HepG2 (cell line): ENCODE results near the gene TUT4. TPM values are rescaled to one million over a fixed set of nuclear protein-coding genes. Genes with fewer than 3 reads are reported as not detected.

Source experiments
- ATAC-seq: fragments of 200-7000 bp; cut with Tn5 transposase; 3 replicates; pipeline ENCODE4 v1.9.1; 2020; ENCODE audit warnings: mild to moderate bottlenecking, moderate library complexity
- BruUV-seq: library from RNA; stranded (reverse); fragments of 400-500 nt; replicated peaks from 2 replicates; lab custom pipeline; 2021; lab: Mats Ljungman, UMichigan
- CTCF ChIA-PET: fragments of 300-600 bp; formaldehyde crosslinking; extraction: SDS; loops from one replicate; lab custom pipeline; 2021; ENCODE audit warnings: low total read pairs, inconsistent platforms, low intra/inter-chr PET ratio; lab: Yijun Ruan, JAX
- POLR2A ChIA-PET: fragments of 350-600 bp; sonication (Branson Sonifier 250); formaldehyde crosslinking; loops from one replicate; lab custom pipeline; 2020; ENCODE audit warnings: antibody characterized with exemption, inconsistent platforms; lab: Yijun Ruan, JAX
- DNase-seq: peaks from one replicate; pipeline ENCODE4 v3.0.0-alpha.2; 2015; ENCODE audit warnings: low spot score
- FAIRE-seq: peaks from 3 replicates; lab custom pipeline; 2011; peaks lifted over from hg19 to GRCh38; lab: Jason Lieb, UNC
- H2AFZ ChIP-seq: one replicate; pipeline ENCODE4 v1.6.1; 2011; ENCODE audit warnings: low read length, inconsistent platforms
- H3K27ac ChIP-seq: fragments of 300-600 bp; 3 replicates; pipeline ENCODE4 v1.8.0; 2011; ENCODE audit warnings: mixed run types, mild to moderate bottlenecking, mixed read lengths, low read length, inconsistent platforms; ENCODE audit not compliant: insufficient read depth; ENCODE audit errors: extremely low read length
- H3K27me3 ChIP-seq, 2 experiments: fragments of 200-600 bp in 1 of 2; 2 replicates in 1 of 2; 3 replicates in 1 of 2; pipeline versions ENCODE4 v1.6.0 to v1.8.0; 2011; ENCODE audit warnings: low read length in 2 of 2, mild to moderate bottlenecking in 2 of 2, moderate library complexity in 2 of 2, inconsistent platforms in 1 of 2; ENCODE audit not compliant: insufficient read depth in 2 of 2, control insufficient read depth in 1 of 2
- H3K36me3 ChIP-seq, 2 experiments: fragments of 200-600 bp in 1 of 2; replicated peaks in 1 of 2; 2 replicates in 1 of 2; 3 replicates in 1 of 2; pipeline versions ENCODE4 v1.5.1 to v1.8.0; 2011; ENCODE audit warnings: low read length in 2 of 2, inconsistent platforms in 1 of 2; ENCODE audit not compliant: insufficient read depth in 2 of 2, control insufficient read depth in 1 of 2
- H3K4me1 ChIP-seq: 2 replicates; pipeline ENCODE4 v1.5.1; 2012; ENCODE audit warnings: low read length, inconsistent platforms; ENCODE audit not compliant: insufficient read depth
- H3K4me2 ChIP-seq: 2 replicates; pipeline ENCODE4 v1.6.0; 2011; ENCODE audit warnings: low read depth, low read length, inconsistent platforms
- H3K4me3 ChIP-seq, 3 experiments: fragments of 200-600 bp in 1 of 3; sonication (generic), shearing (Covaris generic) in 1 of 3; replicated peaks in 1 of 3; 2 replicates each; pipeline ENCODE4 v1.5.1; 2011 to 2016; ENCODE audit warnings: low read length in 3 of 3, inconsistent platforms in 2 of 3, low read depth in 2 of 3, mild to moderate bottlenecking in 2 of 3, control low read depth in 1 of 3, mixed read lengths in 1 of 3; ENCODE audit not compliant: insufficient read depth in 1 of 3
- H3K79me2 ChIP-seq: one replicate; pipeline ENCODE4 v1.6.1; 2011; ENCODE audit warnings: low read length, inconsistent platforms; ENCODE audit not compliant: insufficient read depth
- H3K9ac ChIP-seq: 2 replicates; pipeline ENCODE4 v1.6.0; 2011; ENCODE audit warnings: mild to moderate bottlenecking, low read depth, low read length, inconsistent platforms; ENCODE audit not compliant: insufficient read depth
- H3K9me3 ChIP-seq: 2 replicates; pipeline ENCODE4 v1.5.1; 2012; ENCODE audit warnings: mild to moderate bottlenecking, low read length
- H4K20me1 ChIP-seq: 2 replicates; pipeline ENCODE4 v1.6.0; 2011; ENCODE audit warnings: inconsistent platforms, mild to moderate bottlenecking, low read length, moderate library complexity; ENCODE audit not compliant: insufficient read depth
- BHLHE40 ChIP-seq: IDR thresholded peaks from 2 replicates; pipeline ENCODE4 v1.6.1; 2011; ENCODE audit warnings: low read length, improper control_type of control experiment
- CENPX ChIP-seq: sonication (generic); formaldehyde crosslinking; IDR thresholded peaks from 2 replicates; pipeline ENCODE4 v1.9.0; 2021; ENCODE audit warnings: mild to moderate bottlenecking, missing genetic modification reagents, moderate library complexity
- EED ChIP-seq: sonication (generic); formaldehyde crosslinking; IDR thresholded peaks from 2 replicates; pipeline ENCODE4 v1.5.0; 2020; ENCODE audit warnings: mild to moderate bottlenecking, missing genetic modification reagents
- KLF13 ChIP-seq: sonication (generic); formaldehyde crosslinking; IDR thresholded peaks from 2 replicates; pipeline ENCODE4 v1.4.0; 2020; ENCODE audit warnings: mild to moderate bottlenecking, missing genetic modification reagents
- MNT ChIP-seq: fragments of 450-650 bp; IDR thresholded peaks from 2 replicates; pipeline ENCODE4 v1.6.1; 2016
- MXI1 ChIP-seq: IDR thresholded peaks from 3 replicates; pipeline ENCODE4 v1.6.1; 2012; ENCODE audit warnings: low read depth, low read length, inconsistent platforms, borderline replicate concordance
- PATZ1 ChIP-seq: sonication (generic); formaldehyde crosslinking; IDR thresholded peaks from 2 replicates; pipeline ENCODE4 v1.4.0; 2020; ENCODE audit warnings: missing genetic modification reagents
- POLR2A ChIP-seq, 2 experiments: IDR thresholded peaks; 2 replicates each; pipeline ENCODE4 v1.6.1; 2011; ENCODE audit warnings: low read depth in 2 of 2, low read length in 2 of 2, mild to moderate bottlenecking in 1 of 2, moderate library complexity in 1 of 2; ENCODE audit not compliant: insufficient read depth in 1 of 2
- PRDM15 ChIP-seq: sonication (generic); formaldehyde crosslinking; IDR thresholded peaks from 2 replicates; pipeline ENCODE4 v1.4.0; 2020; ENCODE audit warnings: missing genetic modification reagents
- RAD21 ChIP-seq: fragments of 450-650 bp; formaldehyde crosslinking; IDR thresholded peaks from 2 replicates; pipeline ENCODE4 v1.5.0; 2020; ENCODE audit warnings: mild to moderate bottlenecking
- SKI ChIP-seq: fragments of 450-650 bp; IDR thresholded peaks from one replicate; pipeline ENCODE4 v1.6.1; 2018; ENCODE audit warnings: mild to moderate bottlenecking; ENCODE audit not compliant: partially characterized antibody
- SNRNP70 ChIP-seq: fragments of 200-400 bp; formaldehyde crosslinking; IDR thresholded peaks from 2 replicates; pipeline ENCODE4 v1.6.1; 2017; ENCODE audit warnings: mild to moderate bottlenecking, low read depth, low read length, moderate library complexity
- STAT5B ChIP-seq: sonication (generic); formaldehyde crosslinking; IDR thresholded peaks from 2 replicates; pipeline ENCODE4 v1.4.0; 2020; ENCODE audit warnings: missing genetic modification reagents
- SYNCRIP ChIP-seq: fragments of 200-400 bp; formaldehyde crosslinking; IDR thresholded peaks from 2 replicates; pipeline ENCODE4 v1.6.1; 2018; ENCODE audit warnings: mild to moderate bottlenecking, low read depth, low read length; ENCODE audit not compliant: insufficient read depth
- ZFP82 ChIP-seq: sonication (generic); formaldehyde crosslinking; IDR thresholded peaks from 2 replicates; pipeline ENCODE4 v1.5.1; 2020; ENCODE audit warnings: mild to moderate bottlenecking, missing genetic modification reagents, borderline replicate concordance
- ZSCAN22 ChIP-seq: sonication (generic); formaldehyde crosslinking; IDR thresholded peaks from 2 replicates; pipeline ENCODE4 v1.4.0; 2020; ENCODE audit warnings: mild to moderate bottlenecking, missing genetic modification reagents
- WGBS: methylation state at CpG from one replicate; pipeline ENCODE4 v1.1.6; 2017; ENCODE audit warnings: low lambda C conversion rate; 5-methylcytosine and 5-hydroxymethylcytosine counted together
- in situ Hi-C: cut with HindIII; loops from 2 replicates; pipeline ENCODE4 v1.10.0; 2017; ENCODE audit warnings: low pct_unique_long_range_greater_than_20kb; ENCODE audit not compliant: extremely low pct_ligation_motif_present
- intact Hi-C: fragments of 100-400 bp; cut with micrococcal nuclease; formaldehyde crosslinking; loops from one replicate; pipeline ENCODE4 v1.10.0; 2022; ENCODE audit not compliant: unreplicated experiment
- polyA plus RNA-seq, 8 experiments: library from polyadenylated mRNA; depleted of rRNA in 3 of 8; stranded (reverse) in 7 of 8; unstranded in 1 of 8; fragments of >200 nt; fragmentation: Illumina TruSeq in 4 of 8; extraction: Trizol in 4 of 8; gene quantifications; 2 replicates each; pipeline versions ENCODE4 v1.2.1 to v1.2.3, GENCODE V29; 2011 to 2016; ENCODE audit warnings: low read depth in 4 of 8, missing spikeins in 1 of 8, mixed read lengths in 1 of 8; ENCODE audit not compliant: insufficient read depth in 1 of 8
- total RNA-seq, 5 experiments: library from RNA; depleted of rRNA; stranded (reverse); fragments of >200 nt; fragmentation: Illumina TruSeq; extraction: Trizol; gene quantifications; 2 replicates each; pipeline ENCODE4 v1.2.3, GENCODE V29; 2016; ENCODE audit warnings: low read depth in 1 of 5

TUT4 gene
- total and polyA plus RNA-seq, 2 of the 13 experiments (the other 11 are each of a cell fraction or from before 2014, with no cell fraction given): 44.7 to 53.5 TPM

- TF ChIP-seq PATZ1 (CRISPR knock-in tag) (no peak), SYNCRIP (no peak), PRDM15 (no peak), MXI1 (no peak)
Observed at GRCh38 chr1:52435211-52435610, 117.7 kb downstream of the TUT4 start (continued).

GRCh38 chr1:52432807-52433206 is 120.1 kb downstream of the TUT4 start:
- H4K20me1 ChIP-seq: no peaks in the 10 kb centered on the region
- peaks cover 13 to 55% of the 10 kb centered on the region in 2 experiments for H3K36me3 ChIP-seq
- DNase-seq: no peak
- no peaks in the 10 kb centered on the region for H3K4me1 ChIP-seq
- 96% methylated on average over 8 of the region's 8 CpGs for WGBS
- no peak overlapping the region for H3K4me2 ChIP-seq
- no peak for ATAC-seq
- H3K27ac ChIP-seq: no peak overlapping the region
- in situ Hi-C loops (no loop called here), intact Hi-C loops (no loop called here)
- H3K4me3 ChIP-seq: no peak overlapping the region
- H3K79me2 ChIP-seq: no peaks in the 10 kb centered on the region
- TF ChIP-seq SKI (no peak), MNT (no peak), ZFP82 (CRISPR knock-in tag) (no peak), ZSCAN22 (no peak), SNRNP70 (no peak), POLR2A (IDR thresholded peaks at IDR 0.05; ENCODE audit: insufficient read depth in 1 of 2, low read depth in 2 of 2, low read length in 2 of 2) (no peak), KLF13 (no peak), CENPX (CRISPR knock-in tag) (no peak), BHLHE40 (no peak), RAD21 (no peak), STAT5B (no peak), EED (CRISPR knock-in tag) (no peak)
- no peaks in the 10 kb centered on the region for H3K9me3 ChIP-seq
- no peaks in the 10 kb centered on the region for H3K27me3 ChIP-seq
- CTCF ChIA-PET: no interaction called here
- H2AFZ ChIP-seq: no peak overlapping the region
- no peak for FAIRE-seq
- POLR2A ChIA-PET: no interaction called here
- no TSS peak for BruUV-seq
- H3K9ac ChIP-seq: no peak overlapping the region
